ENCODE measurements around the gene TIFAB.

The TIFAB gene

DNA sequence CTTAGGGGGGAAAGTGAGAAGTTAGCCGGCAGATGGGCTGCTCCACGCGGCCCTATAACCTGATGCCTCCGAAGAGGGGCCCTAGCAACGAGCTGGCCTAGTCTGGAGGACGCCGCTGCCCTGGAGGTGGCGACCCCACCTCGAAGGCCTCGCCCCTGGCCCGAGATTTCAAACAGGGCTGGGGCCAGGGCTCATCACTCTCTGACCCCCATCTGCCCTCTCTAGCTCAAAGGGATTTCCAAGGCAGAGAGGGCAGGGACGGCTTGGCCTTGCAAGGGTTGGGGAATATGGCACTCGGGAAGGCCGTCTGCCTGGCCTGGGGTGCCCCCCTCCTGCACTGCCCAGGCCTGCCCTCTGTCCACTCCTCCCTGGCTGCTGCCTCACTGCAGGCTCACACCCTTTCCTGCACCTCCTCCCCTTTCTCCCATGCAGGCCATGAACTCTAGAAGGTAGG is 25.5 kb upstream of the TIFAB start:
- Histone ChIP-seq H3K27ac (no peak overlapping the region), H3K9me3 (no peaks in the 10 kb centered on the region), H3K27me3 (peaks cover 71% of the 10 kb centered on the region), H3K4me1 (ENCODE audit: control insufficient read depth in 1 of 2, insufficient read depth in 1 of 2, low read depth in 1 of 2, low read length in 1 of 2) (no peaks in the 10 kb centered on the region), H3K4me3 (ENCODE audit: low read depth in 1 of 2, low read length in 1 of 2) (no peak overlapping the region), H3K36me3 (no peaks in the 10 kb centered on the region)
- TF ChIP-seq CTCF (IDR thresholded peaks at IDR 0.05) = no peak

- Histone ChIP-seq H3K4me1 (ENCODE audit: control insufficient read depth in 1 of 2, insufficient read depth in 1 of 2, low read depth in 1 of 2, low read length in 1 of 2) (no peaks in the 10 kb centered on the region), H3K9me3 (no peaks in the 10 kb centered on the region), H3K27me3 (peaks cover 69% of the 10 kb centered on the region), H3K4me3 (ENCODE audit: low read depth in 1 of 2, low read length in 1 of 2) (no peak overlapping the region), H3K27ac (no peak overlapping the region), H3K36me3 (no peaks in the 10 kb centered on the region)
- no peak for TF ChIP-seq CTCF (IDR thresholded peaks at IDR 0.05)
Observed at GRCh38 chr5:135476615-135477581, 24.7 kb upstream of the TIFAB start.

- no peaks in the 10 kb centered on the region for H3K4me1 ChIP-seq (ENCODE audit: control insufficient read depth in 1 of 2, insufficient read depth in 1 of 2, low read depth in 1 of 2, low read length in 1 of 2)
- H3K4me3 ChIP-seq (ENCODE audit: low read depth in 1 of 2, low read length in 1 of 2) = no peak overlapping the region
- H3K27ac ChIP-seq = no peak overlapping the region
- H3K27me3 ChIP-seq = peaks cover 87% of the 10 kb centered on the region
- H3K36me3 ChIP-seq = no peaks in the 10 kb centered on the region
- H3K9me3 ChIP-seq = no peaks in the 10 kb centered on the region
- no peak for TF ChIP-seq CTCF (IDR thresholded peaks at IDR 0.05)
Observed at GRCh38 chr5:135473956-135474670, 22.0 kb upstream of the TIFAB start.

GRCh38 chr5:135472141-135472540 is 20.0 kb upstream of the TIFAB start:
- H3K27me3 ChIP-seq = peaks cover 88% of the 10 kb centered on the region
- no peaks in the 10 kb centered on the region for H3K4me1 ChIP-seq (ENCODE audit: control insufficient read depth in 1 of 2, insufficient read depth in 1 of 2, low read depth in 1 of 2, low read length in 1 of 2)
- H3K9me3 ChIP-seq = no peaks in the 10 kb centered on the region
- no peak for TF ChIP-seq CTCF (IDR thresholded peaks at IDR 0.05)
- no peak overlapping the region for H3K4me3 ChIP-seq (ENCODE audit: low read depth in 1 of 2, low read length in 1 of 2)
- H3K36me3 ChIP-seq = no peaks in the 10 kb centered on the region
- H3K27ac ChIP-seq = no peak overlapping the region

DNA sequence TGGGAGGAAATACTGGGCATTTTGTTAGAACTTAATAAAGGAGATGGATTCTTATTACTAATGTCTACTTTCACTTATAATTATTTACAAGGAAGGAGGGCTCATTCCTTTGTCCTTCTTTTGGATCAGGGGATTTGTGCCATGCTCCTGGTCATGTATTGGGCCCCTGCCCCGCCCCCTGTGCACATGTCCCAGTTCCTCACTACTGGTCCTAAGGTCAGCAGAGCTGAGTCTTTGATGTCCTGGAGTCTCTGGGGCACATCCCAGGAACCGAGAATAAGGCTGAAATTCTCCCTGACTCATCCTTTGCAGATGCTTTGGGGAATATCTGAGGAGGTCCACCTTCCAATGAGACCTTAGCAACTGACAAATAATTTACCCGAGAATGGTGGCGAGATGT is 19.6 kb upstream of the TIFAB start:
- H3K27me3 ChIP-seq = peaks cover 88% of the 10 kb centered on the region
- H3K27ac ChIP-seq = no peak overlapping the region
- no peak for TF ChIP-seq CTCF (IDR thresholded peaks at IDR 0.05)
- no peaks in the 10 kb centered on the region for H3K36me3 ChIP-seq
- no peaks in the 10 kb centered on the region for H3K9me3 ChIP-seq
- H3K4me1 ChIP-seq (ENCODE audit: control insufficient read depth in 1 of 2, insufficient read depth in 1 of 2, low read depth in 1 of 2, low read length in 1 of 2) = no peaks in the 10 kb centered on the region
- no peak overlapping the region for H3K4me3 ChIP-seq (ENCODE audit: low read depth in 1 of 2, low read length in 1 of 2)

All from neutrophil (primary cell).